Measurements from ENCODE around the gene TCTN1.
"Not testable (repeated sequence)": the region's sequence is repeated elsewhere in the genome, so short reads cannot be mapped to it uniquely, and the experiment has no call there.

The TCTN1 gene

GRCh38 chr12:110647631-110648040 lies 33.7 kb downstream of the TCTN1 start:
- no peak for TF ChIP-seq CTCF (IDR thresholded peaks at IDR 0.05; ENCODE audit: low read depth, low read length)
- no peak for DNase-seq (ENCODE audit: extremely low read depth, low read depth)

- TF ChIP-seq CTCF (IDR thresholded peaks at IDR 0.05; ENCODE audit: low read depth, low read length), result no peak
- no peak for DNase-seq (ENCODE audit: extremely low read depth, low read depth)
Observed at GRCh38 chr12:110649341-110649847, 35.5 kb downstream of the TCTN1 start.

GRCh38 chr12:110654238-110654637 lies 40.3 kb downstream of the TCTN1 start:
- not testable (repeated sequence) for DNase-seq (ENCODE audit: extremely low read depth, low read depth)

GRCh38 chr12:110656071-110656655 lies 42.2 kb downstream of the TCTN1 start:
- no peak for TF ChIP-seq CTCF (IDR thresholded peaks at IDR 0.05; ENCODE audit: low read depth, low read length)

GRCh38 chr12:110657747-110658146 lies 43.8 kb downstream of the TCTN1 start:
- no peak for DNase-seq (ENCODE audit: extremely low read depth, low read depth)
- TF ChIP-seq CTCF (IDR thresholded peaks at IDR 0.05; ENCODE audit: low read depth, low read length), result no peak

More at GRCh38 chr12:110656071-110656655, 42.2 kb downstream of the TCTN1 start:
- no peak for DNase-seq (ENCODE audit: extremely low read depth, low read depth)

GRCh38 chr12:110658242-110658641 lies 44.3 kb downstream of the TCTN1 start:
- no peak for TF ChIP-seq CTCF (IDR thresholded peaks at IDR 0.05; ENCODE audit: low read depth, low read length)
- DNase-seq (ENCODE audit: extremely low read depth, low read depth), result no peak

- no peak for TF ChIP-seq CTCF (IDR thresholded peaks at IDR 0.05; ENCODE audit: low read depth, low read length)
Observed at GRCh38 chr12:110658878-110659277, 44.9 kb downstream of the TCTN1 start.

More at GRCh38 chr12:110658878-110659277, 44.9 kb downstream of the TCTN1 start:
- DNase-seq (ENCODE audit: extremely low read depth, low read depth), result no peak

Measured in AG09319 (cell line).